ENCODE measurements around the gene MED22.

Gene MED22

GRCh38 chr9:133355881-133356357 is 8.0 kb upstream of the MED22 start:
- DNase-seq (ENCODE audit: low read depth in 2 of 2), result no peak

GRCh38 chr9:133354766-133355165 is 6.8 kb upstream of the MED22 start:
- DNase-seq (ENCODE audit: low read depth in 2 of 2), result no peak

- DNase-seq (ENCODE audit: low read depth in 2 of 2), result no peak
Observed at GRCh38 chr9:133353548-133353947, 5.6 kb upstream of the MED22 start.

GRCh38 chr9:133352635-133353340 is 4.9 kb upstream of the MED22 start:
- DNase-seq (ENCODE audit: low read depth in 2 of 2), result no peak

GRCh38 chr9:133351908-133352634 is 4.1 kb upstream of the MED22 start:
- no peak for DNase-seq (ENCODE audit: low read depth in 2 of 2)

GRCh38 chr9:133351526-133351907 is 3.6 kb upstream of the MED22 start:
- no peak for DNase-seq (ENCODE audit: low read depth in 2 of 2)

- DNase-seq (ENCODE audit: low read depth in 2 of 2), result no peak
Observed at GRCh38 chr9:133349965-133350616, 2.2 kb upstream of the MED22 start.

- no peak for DNase-seq (ENCODE audit: low read depth in 2 of 2)
Observed at GRCh38 chr9:133348718-133349573, 1.0 kb upstream of the MED22 start.

GRCh38 chr9:133347515-133347984 is 381 bp downstream of the MED22 start:
- DNase-seq (ENCODE audit: low read depth in 2 of 2), result no peak

- DNase-seq (ENCODE audit: low read depth in 2 of 2), result no peak
Observed at GRCh38 chr9:133346021-133346785, 1.7 kb downstream of the MED22 start.

GRCh38 chr9:133345596-133345995 is 2.3 kb downstream of the MED22 start:
- DNase-seq (ENCODE audit: low read depth in 2 of 2), result no peak

GRCh38 chr9:133344979-133345378 is 3.0 kb downstream of the MED22 start:
- DNase-seq (ENCODE audit: low read depth in 2 of 2), result no peak

- DNase-seq (ENCODE audit: low read depth in 2 of 2), result no peak
Observed at GRCh38 chr9:133344071-133344470, 3.9 kb downstream of the MED22 start.

- DNase-seq (ENCODE audit: low read depth in 2 of 2), result no peak
Observed at GRCh38 chr9:133342570-133342969, 5.4 kb downstream of the MED22 start.

GRCh38 chr9:133342069-133342406 is 5.9 kb downstream of the MED22 start:
- DNase-seq (ENCODE audit: low read depth in 2 of 2), result no peak

GRCh38 chr9:133341369-133342068 is 6.4 kb downstream of the MED22 start:
- no peak for DNase-seq (ENCODE audit: low read depth in 2 of 2)

GRCh38 chr9:133340916-133341315 is 7.0 kb downstream of the MED22 start:
- no peak for DNase-seq (ENCODE audit: low read depth in 2 of 2)

GRCh38 chr9:133340256-133340655 is 7.7 kb downstream of the MED22 start:
- DNase-seq (ENCODE audit: low read depth in 2 of 2), result no peak

GRCh38 chr9:133339641-133340040 is 8.3 kb downstream of the MED22 start:
- no peak for DNase-seq (ENCODE audit: low read depth in 2 of 2)

Data from fibroblast of skin of left quadriceps (primary cell).